Cardiac fibroblast (primary cell): Measurements from ENCODE around the gene ZNF362.

Experiments used
- DNase-seq, 2 donors: peaks; one replicate each; pipeline versions ENCODE4 v3.0.0 to v3.0.0-alpha.2; 2010; ENCODE audit warnings: low read depth in 2 of 2
- H3K4me3 ChIP-seq, 2 donors: replicated peaks in 1 of 2; 1 replicate in 1 of 2; 2 replicates in 1 of 2; pipeline ENCODE4 v1.5.1; 2011; ENCODE audit warnings: low read depth in 2 of 2, low read length in 2 of 2, mild to moderate bottlenecking in 2 of 2, moderate library complexity in 1 of 2
- CTCF ChIP-seq: IDR thresholded peaks from one replicate; pipeline ENCODE4 v1.5.1; 2011; ENCODE audit warnings: low read depth, mild to moderate bottlenecking, low read length, inconsistent platforms

ZNF362 gene

GRCh38 chr1:33267468-33268205 is 11.3 kb downstream of the ZNF362 start:
- no peak for TF ChIP-seq CTCF
- H3K4me3 ChIP-seq = no peak overlapping the region
- no peak for DNase-seq

DNA sequence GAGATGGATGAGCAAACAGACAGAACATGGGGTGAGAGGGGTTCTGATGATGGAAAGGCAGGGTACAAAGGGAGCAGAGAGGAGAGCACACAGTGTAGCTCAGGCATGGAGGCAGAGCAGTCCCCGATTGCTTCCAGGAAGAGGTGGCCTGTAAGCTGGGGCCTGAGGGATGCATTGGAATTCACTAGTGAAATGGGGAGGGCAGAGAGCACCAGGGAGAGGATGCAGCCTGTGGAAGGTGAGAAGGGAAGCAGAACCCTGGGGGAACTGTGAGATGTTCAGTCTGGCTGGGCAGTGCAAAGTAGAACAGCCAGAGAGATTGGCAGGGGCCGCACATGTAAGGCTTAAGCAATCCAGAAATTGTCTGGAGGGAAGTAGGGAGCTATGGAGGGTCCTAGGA is 12.2 kb downstream of the ZNF362 start:
- no peak for DNase-seq
- no peak overlapping the region for H3K4me3 ChIP-seq
- TF ChIP-seq CTCF = no peak

GRCh38 chr1:33268927-33269610 is 12.8 kb downstream of the ZNF362 start:
- TF ChIP-seq CTCF = no peak
- no peak overlapping the region for H3K4me3 ChIP-seq
- DNase-seq = peak; percentile 9 to 14

DNA sequence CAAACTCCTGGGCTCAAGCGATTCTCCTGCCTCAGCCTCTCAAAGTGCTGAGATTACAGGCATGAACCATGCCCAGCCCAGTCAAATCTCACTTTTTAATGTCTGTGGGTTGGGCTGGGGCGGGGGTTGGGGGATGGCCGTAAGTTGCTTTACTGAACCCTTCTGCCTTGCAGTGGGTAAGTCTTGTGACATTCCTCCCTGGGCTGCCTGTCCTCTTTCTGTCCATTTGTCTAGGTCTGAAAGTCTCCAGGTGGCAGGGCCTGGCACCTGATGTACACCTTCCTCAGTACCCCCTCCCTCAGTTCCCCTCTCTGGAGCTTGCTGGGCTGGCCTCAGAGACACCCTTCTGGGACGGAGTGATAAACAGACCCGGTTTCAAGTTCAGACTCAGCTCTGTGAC is 13.3 kb downstream of the ZNF362 start:
- TF ChIP-seq CTCF = no peak
- H3K4me3 ChIP-seq = no peak overlapping the region
- DNase-seq = no peak

DNA sequence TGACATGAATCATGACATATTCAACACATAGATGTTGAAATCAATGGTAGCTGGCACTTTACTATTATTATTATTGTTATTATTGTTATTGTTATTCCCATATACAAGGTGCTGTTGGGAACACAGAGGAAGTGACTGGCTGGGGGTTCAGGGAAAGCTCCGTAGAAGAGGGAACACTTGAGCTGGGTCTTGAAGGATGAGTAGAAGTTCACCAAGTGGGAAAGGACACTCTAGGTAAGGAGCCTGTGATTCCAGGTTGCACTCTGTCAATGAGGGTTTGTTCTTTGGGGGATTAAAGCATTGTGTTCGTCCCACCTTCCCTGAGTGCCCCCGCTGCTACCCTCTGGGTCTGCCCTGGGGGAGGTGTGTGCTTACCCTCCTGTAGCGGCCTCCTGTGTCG is 14.1 kb downstream of the ZNF362 start:
- no peak for TF ChIP-seq CTCF
- no peak overlapping the region for H3K4me3 ChIP-seq
- DNase-seq = no peak

DNA sequence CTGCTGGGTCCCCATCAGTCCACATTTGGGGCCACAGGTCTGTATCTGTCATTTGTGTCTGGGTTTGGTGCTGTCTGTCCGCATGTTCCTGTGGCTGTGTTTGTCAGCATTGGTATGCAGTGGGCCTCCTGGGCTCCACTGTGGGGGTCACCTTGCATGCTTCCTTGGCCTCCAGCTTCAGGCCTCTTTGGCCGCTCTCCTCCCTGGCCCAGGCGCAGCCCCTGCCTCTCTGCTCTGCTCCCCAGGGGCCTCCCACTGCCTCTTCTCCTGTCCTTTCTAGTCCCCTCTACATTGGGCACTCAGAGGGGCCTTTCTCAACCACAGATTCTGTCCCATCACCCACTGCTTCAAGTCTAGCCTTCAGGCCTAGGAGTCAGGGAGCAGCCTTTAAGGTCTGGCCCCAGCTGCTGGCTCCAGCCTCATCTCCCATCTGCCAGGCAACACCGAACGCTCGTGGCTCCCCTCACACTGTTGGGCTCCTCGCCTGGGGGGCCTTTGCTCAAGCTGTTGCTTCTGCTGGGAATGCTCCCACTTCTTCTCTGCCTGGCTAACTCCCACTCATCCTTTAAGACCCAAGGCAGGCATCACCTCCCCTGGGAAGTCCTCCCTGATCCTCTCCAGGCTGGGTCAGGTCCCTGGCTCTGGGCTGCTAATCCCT is 14.6 kb downstream of the ZNF362 start:
- TF ChIP-seq CTCF = no peak

More for the DNA sequence above, 14.6 kb downstream of the ZNF362 start:
- no peak for DNase-seq
- H3K4me3 ChIP-seq = no peak overlapping the region
